HG03196 (cell line): ENCODE data around the gene POU6F1.
"Not testable (repeated sequence)": the region's sequence is repeated elsewhere in the genome, so short reads cannot be mapped to it uniquely, and the experiment has no call there.

Experiments used
- ATAC-seq: cut with Tn5 transposase; IDR thresholded peaks from one replicate; pipeline ENCODE4 v1.9.1; 2021; ENCODE audit not compliant: unreplicated experiment

Gene POU6F1

GRCh38 chr12:51217968-51218606 is at the start of gene POU6F1:
Gene POU6F1, minus strand, starts transcription at chr12:51218062. Its CDS starts 11,226 bp downstream, at chr12:51206836.
- ATAC-seq = peak; percentile 60

DNA sequence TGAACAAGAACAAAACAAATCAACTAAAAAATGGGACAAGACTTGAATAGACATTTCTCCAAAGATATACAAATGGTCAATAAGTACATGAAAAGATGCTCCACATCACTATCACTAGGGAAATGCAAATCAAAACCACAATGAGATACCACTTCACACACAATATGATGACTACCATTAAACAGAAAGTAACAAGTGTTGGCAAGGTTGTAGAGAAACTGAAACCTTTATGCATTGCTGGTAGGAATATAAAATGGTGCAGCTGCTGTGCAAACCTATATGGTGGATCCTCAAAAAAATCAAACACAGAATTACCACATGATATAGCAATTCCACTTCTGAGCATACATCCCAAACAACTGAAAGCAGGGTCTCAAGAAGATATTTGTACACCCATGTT is 47.2 kb upstream of the POU6F1 start:
- ATAC-seq = no peak

- ATAC-seq = no peak
These were observed 46.4 kb upstream of the POU6F1 start for GRCh38 chr12:51264297-51264696.

- no peak for ATAC-seq
These were observed 45.5 kb upstream of the POU6F1 start for GRCh38 chr12:51263341-51263740.

GRCh38 chr12:51262758-51263177 is 44.9 kb upstream of the POU6F1 start:
- no peak for ATAC-seq

- ATAC-seq = not testable (repeated sequence)
These were observed 41.7 kb upstream of the POU6F1 start for GRCh38 chr12:51259600-51259999.

- no peak for ATAC-seq
These were observed 36.7 kb upstream of the POU6F1 start for GRCh38 chr12:51254536-51254935.

- no peak for ATAC-seq
These were observed 35.4 kb upstream of the POU6F1 start for GRCh38 chr12:51253276-51253675.

DNA sequence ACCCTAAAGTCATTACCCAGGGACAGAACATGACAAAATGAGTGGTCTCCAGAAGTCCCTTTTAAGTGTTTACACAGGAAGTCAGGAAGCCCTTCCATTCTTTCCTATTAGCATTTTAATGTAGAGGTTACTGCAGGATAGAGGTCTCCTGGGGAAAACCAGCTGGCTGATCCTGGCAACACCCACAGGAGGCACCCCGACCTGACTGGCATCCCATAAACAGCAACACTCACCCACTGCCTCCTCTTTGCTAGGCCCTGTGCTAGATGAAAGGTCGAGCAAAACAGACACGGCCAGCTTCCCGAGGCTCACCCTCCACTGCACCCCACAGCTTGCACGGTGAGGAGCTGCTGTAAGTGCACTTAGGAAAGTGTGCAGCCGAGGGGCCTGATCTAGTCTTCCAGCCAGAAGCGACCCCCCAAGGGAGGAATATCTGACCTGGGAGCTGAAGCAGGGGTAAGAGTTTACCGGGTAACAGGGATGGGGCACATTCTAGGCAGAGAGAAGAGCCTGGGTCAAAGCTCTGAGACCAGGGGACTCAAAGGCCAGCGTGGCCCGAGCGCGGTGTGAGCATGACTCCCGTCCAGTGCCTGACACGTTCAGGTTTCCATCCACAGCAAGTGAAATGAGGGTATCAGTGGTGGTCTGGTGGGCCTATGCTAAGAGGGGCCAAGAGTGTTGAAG is 29.8 kb upstream of the POU6F1 start:
- ATAC-seq = no peak

DNA sequence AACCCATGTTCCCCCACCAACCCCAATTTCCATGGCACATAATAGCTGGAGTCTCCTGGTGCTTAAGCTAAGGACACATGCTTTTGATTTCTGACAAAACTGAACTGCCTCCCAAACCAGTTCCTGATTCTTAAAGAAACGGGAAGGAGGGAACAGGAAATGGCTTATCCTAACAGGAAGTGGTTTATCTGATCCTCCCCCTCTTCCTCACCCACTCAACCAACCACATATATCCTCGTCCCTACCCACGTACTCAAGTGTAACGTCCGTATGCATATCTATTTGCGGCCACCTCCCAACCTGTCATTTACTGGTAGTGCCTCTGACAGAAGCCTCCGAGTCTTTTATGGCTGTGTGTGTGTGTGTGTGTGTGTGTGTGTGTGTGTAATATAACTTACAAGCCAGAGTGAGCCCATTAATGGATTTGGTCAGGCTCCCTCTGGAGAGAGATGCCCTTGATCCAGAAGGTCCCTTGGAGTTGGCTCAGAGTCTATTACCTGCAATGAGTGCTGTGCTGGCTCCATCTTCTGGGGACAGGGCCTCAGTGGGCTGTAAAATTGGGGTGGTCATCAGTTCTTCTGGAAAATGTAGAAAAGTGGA is 28.5 kb upstream of the POU6F1 start:
- no peak for ATAC-seq

DNA sequence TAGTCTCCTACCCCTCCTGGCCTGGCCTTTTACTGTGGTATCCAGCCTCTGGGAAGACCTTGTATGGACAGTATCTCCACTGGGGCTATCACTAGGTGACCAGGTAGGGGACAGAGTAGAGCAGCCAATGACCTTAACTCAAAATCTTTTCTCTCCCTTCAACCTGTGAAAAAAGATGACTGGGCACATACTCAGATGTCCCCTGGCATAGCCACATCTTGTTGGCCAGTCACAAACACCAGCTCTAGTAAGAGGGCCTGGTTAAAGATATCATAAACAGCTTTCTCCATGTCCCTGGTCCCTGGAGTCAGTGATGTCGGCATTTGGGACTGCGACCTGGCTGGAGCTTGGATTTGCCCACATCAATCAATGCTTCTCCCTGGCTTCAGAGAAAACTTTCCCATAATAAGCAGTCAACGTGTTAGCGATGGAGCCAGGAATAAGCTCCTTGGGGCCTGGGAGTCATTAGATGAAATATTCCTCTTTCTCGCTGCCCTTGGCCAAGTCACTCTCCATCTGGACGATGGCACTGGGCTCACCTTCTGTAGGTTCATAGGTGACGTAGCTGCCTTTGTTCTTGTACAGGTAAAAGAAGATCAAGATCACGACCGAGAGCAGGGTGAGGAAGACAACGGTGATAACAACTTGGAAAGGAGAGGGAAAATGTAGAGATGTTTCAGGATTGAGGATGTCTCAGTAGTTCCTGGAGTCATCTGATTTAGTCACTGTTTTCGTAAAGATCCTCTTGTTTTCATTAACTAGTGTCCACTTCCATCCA is 27.8 kb upstream of the POU6F1 start:
- no peak for ATAC-seq

DNA sequence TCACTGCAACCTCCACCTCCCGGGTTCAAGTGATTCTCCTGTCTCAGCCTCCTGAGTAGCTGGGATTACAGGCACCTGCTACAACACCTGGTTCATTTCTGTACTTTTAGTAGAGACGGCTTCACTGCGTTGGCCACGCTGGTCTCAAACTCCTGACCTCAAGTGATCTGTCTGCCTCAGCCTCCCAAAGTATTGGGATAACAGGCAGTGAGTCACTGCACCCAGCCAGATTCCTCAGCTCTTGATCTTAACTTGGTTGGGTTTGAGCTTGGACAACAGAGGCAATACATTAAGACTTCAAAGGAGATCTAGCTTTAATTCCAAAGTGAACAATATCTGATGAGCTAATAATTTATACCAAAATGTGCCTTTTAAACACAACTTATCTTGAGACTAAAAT is 26.4 kb upstream of the POU6F1 start:
- ATAC-seq = no peak

GRCh38 chr12:51242876-51243275 is 25.0 kb upstream of the POU6F1 start:
- no peak for ATAC-seq

- no peak for ATAC-seq
These were observed 24.3 kb upstream of the POU6F1 start for GRCh38 chr12:51242120-51242519.

- ATAC-seq = no peak
These were observed 23.1 kb upstream of the POU6F1 start for GRCh38 chr12:51240971-51241370.

- peak; percentile 91 for ATAC-seq
These were observed 20.9 kb upstream of the POU6F1 start, which contains the start of gene DAZAP2 for GRCh38 chr12:51238510-51239334. Gene DAZAP2, plus strand, starts transcription at chr12:51238826. Its CDS starts 82 bp downstream, at chr12:51238908.

DNA sequence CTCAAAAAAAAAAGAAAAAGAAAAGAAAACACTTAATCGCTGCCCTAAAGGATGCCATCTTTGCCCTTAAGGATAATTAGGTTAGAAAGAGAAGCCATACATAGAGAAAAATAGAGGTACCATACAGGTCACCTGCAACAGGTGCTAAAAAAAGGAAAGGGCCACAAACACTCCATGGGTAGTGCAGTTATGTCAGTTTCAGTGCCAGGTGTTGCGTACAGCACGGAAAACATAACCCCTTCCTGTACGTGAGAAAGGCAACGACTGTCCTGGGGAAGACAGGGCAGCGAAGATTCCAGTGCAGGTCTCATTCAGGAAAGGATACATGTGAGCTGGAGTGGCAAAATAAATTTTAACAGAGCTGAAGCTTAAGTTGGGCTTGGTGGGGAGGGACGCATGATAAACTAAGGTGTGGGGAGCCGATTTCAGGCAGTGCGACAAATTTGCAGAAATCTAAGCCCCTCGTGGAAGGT is 20.2 kb upstream of the POU6F1 start:
- ATAC-seq = peak; percentile 17

DNA sequence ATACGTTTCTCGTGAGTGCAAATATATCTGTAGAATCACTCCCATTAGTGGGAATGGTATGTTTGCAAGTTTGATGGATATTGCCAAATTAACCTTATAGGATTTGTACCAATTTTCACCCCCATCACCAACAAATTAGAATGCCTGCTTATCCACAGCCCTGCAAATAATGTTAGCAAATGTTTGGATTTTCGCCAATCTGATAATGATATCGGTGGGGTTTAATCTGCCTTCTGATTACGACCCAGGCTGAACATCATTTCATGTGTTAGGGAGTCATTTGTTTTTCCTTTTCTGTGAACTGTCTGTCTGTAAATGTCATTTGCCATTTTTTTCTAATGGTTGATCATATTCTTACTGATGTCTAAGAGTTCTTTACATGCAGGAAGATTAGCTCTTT is 16.7 kb upstream of the POU6F1 start:
- no peak for ATAC-seq

GRCh38 chr12:51232642-51233041 is 14.8 kb upstream of the POU6F1 start:
- no peak for ATAC-seq

DNA sequence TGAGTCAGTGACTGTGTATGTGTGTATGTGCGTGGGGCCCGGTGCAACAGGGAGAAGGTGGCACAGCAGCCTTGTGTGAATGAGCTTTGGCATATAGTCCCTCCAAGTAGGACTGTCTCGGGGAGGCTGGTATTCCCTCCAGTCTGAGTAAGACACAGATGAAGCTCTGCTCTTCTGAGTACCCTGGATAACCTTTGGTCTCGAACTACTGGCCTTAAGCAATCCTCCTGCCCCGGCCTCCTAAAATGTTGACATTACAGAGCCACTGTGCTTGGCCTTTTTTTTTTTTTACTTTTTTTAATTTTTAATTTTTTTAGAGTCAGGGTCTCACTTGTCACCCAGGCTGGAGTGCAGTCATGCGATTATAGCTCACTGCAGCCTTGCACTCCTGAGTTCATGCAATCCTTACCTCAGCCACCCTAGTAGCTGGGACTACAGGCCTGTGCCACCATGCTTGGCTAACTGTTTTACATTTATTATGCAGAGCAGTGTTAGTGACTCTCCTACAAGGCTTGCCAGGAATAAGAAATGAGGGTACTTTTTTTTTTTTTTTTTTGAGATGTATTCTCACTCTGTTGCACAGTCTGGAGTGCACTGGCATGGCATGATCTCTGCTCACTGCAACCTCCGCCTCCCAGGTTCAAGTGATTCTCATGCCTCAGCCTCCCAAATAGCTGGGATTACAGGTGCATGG is 11.4 kb upstream of the POU6F1 start:
- ATAC-seq = no peak
